ENCODE results near the gene PRPF40A. TPM values are rescaled to one million over a fixed set of nuclear protein-coding genes. Genes with fewer than 3 reads are reported as not detected.

PRPF40A gene
- total and polyA plus RNA-seq, 2 experiments from 2014 or later = 254 to 261 TPM

- H3K27ac ChIP-seq (ENCODE audit: low read depth) = no peak overlapping the region
- Mint-ChIP-seq H3K27ac (no peak overlapping the region), H3K4me1 (no peaks in the 10 kb centered on the region), H3K4me3 (no peak overlapping the region), H3K9me3 (no peaks in the 10 kb centered on the region), H3K36me3 (ENCODE audit: low read depth) (peaks cover 28% of the 10 kb centered on the region), H3K27me3 (ENCODE audit: insufficient read depth, low read depth, poor library complexity) (no peaks in the 10 kb centered on the region)
- H3K4me3 ChIP-seq = no peak overlapping the region
- ATAC-seq (no peak), DNase-seq (ENCODE audit: low spot score) (no peak)
- no peak for TF ChIP-seq ZNF462 (CRISPR knock-in tag; IDR thresholded peaks at IDR 0.05)
- TF ChIP-seq, protein P1, sequence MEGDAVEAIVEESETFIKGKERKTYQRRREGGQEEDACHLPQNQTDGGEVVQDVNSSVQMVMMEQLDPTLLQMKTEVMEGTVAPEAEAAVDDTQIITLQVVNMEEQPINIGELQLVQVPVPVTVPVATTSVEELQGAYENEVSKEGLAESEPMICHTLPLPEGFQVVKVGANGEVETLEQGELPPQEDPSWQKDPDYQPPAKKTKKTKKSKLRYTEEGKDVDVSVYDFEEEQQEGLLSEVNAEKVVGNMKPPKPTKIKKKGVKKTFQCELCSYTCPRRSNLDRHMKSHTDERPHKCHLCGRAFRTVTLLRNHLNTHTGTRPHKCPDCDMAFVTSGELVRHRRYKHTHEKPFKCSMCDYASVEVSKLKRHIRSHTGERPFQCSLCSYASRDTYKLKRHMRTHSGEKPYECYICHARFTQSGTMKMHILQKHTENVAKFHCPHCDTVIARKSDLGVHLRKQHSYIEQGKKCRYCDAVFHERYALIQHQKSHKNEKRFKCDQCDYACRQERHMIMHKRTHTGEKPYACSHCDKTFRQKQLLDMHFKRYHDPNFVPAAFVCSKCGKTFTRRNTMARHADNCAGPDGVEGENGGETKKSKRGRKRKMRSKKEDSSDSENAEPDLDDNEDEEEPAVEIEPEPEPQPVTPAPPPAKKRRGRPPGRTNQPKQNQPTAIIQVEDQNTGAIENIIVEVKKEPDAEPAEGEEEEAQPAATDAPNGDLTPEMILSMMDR (conservative IDR thresholded peaks at IDR 0.05; ENCODE audit: low read depth in 2 of 2) = no peak
- TF ChIP-seq ETS1 (IDR thresholded peaks at IDR 0.05) = no peak
- no peak for TF ChIP-seq POLR2AphosphoS5 (IDR thresholded peaks at IDR 0.05; ENCODE audit: low read depth)
- TF ChIP-seq ZNF331 (CRISPR knock-in tag; IDR thresholded peaks at IDR 0.05; ENCODE audit: low read depth) = no peak
- TF ChIP-seq EZH2 (IDR thresholded peaks at IDR 0.05; ENCODE audit: low read depth, unreplicated experiment) = no peak
- no peak for TF ChIP-seq JUNB (IDR thresholded peaks at IDR 0.05; ENCODE audit: unreplicated experiment)
- no peak for TF ChIP-seq ZNF114 (CRISPR knock-in tag; IDR thresholded peaks at IDR 0.05)
- TF ChIP-seq STAT1 (IDR thresholded peaks at IDR 0.05; ENCODE audit: unreplicated experiment) = no peak
- no peak overlapping the region for H3K4me2 ChIP-seq
- H2AFZ ChIP-seq = no peak overlapping the region
- H3K27me3 ChIP-seq (ENCODE audit: insufficient read depth) = no peaks in the 10 kb centered on the region
- no peaks in the 10 kb centered on the region for H3K9me2 ChIP-seq (ENCODE audit: insufficient read depth)
- H3K36me3 ChIP-seq (ENCODE audit: insufficient read depth) = peaks cover 10% of the 10 kb centered on the region; the same call in 1 of the 2 replicates
- peaks cover 12% of the 10 kb centered on the region; the same call in 1 of the 2 replicates for H4K20me1 ChIP-seq (replicated peaks; ENCODE audit: insufficient read depth)
- H3K4me1 ChIP-seq (ENCODE audit: insufficient read depth) = no peaks in the 10 kb centered on the region
- no peaks in the 10 kb centered on the region for H3K79me2 ChIP-seq (replicated peaks; ENCODE audit: insufficient read depth)
- no peaks in the 10 kb centered on the region for H3F3A ChIP-seq (replicated peaks; ENCODE audit: low read depth)
Measured at GRCh38 chr2:152624805-152625204, 92.5 kb downstream of the PRPF40A start.
